Measurements from ENCODE around the gene APEH.
"Not testable (repeated sequence)": the region's sequence is repeated elsewhere in the genome, so short reads cannot be mapped to it uniquely, and the experiment has no call there.

APEH gene

DNA sequence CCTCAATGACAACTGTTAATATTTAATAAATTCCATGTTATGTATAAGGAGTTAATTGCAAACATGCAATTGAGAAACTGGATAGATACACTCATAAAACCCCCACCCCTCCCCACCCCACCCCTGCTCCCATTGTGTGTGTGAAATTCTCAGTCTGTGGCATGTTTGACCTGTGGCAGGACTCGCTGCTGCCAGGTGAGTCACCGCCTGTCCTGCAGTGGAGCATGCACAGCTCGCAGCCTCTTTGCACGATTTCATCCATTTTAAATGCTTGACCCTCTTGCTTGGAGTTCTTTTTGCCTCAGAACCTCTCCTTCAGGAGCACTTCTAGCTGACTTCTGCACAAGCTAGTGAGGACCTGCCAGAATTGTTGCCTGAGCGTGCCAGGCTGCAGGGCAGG is 5.3 kb upstream of the APEH start:
- peak; percentile 54 for DNase-seq (ENCODE audit: low spot score)

DNA sequence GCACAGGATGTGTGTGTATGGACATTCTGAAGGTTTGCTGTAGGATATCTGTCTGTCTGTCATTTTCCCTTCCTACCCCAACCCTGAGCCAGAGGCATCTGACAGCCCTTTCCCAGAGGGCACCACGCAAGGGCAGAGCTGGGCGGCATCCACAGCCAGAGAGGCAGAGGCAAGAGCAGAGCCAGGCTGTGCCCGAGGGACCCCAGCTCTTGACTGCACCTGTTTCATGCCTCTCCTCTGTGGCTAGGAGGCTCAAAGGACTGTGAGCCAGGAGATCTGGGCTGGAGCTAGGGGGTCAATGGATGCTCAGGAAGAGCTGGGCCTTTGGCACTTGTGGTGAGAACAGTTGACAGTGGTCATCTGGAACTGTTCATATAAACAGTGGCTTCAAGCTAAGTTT is 4.8 kb upstream of the APEH start:
- DNase-seq (ENCODE audit: low spot score), result no peak

DNA sequence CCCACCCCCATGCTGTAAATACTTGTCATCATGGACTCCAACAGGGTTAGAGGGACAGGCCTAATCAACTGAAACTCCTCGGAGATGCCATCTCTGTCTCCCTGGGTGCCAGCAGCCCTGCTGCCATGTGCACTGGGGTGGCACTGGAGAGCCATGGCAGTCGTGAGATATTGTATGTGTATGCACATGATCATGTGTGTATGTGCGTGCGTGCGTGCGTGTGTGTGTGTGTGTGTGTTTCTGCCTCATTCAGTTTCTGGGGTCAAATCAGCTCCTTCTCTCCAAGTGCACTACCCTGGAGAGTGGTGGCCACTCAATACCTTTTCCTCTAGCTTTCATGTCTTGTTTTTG is 3.2 kb upstream of the APEH start:
- no peak for DNase-seq (ENCODE audit: low spot score)

DNA sequence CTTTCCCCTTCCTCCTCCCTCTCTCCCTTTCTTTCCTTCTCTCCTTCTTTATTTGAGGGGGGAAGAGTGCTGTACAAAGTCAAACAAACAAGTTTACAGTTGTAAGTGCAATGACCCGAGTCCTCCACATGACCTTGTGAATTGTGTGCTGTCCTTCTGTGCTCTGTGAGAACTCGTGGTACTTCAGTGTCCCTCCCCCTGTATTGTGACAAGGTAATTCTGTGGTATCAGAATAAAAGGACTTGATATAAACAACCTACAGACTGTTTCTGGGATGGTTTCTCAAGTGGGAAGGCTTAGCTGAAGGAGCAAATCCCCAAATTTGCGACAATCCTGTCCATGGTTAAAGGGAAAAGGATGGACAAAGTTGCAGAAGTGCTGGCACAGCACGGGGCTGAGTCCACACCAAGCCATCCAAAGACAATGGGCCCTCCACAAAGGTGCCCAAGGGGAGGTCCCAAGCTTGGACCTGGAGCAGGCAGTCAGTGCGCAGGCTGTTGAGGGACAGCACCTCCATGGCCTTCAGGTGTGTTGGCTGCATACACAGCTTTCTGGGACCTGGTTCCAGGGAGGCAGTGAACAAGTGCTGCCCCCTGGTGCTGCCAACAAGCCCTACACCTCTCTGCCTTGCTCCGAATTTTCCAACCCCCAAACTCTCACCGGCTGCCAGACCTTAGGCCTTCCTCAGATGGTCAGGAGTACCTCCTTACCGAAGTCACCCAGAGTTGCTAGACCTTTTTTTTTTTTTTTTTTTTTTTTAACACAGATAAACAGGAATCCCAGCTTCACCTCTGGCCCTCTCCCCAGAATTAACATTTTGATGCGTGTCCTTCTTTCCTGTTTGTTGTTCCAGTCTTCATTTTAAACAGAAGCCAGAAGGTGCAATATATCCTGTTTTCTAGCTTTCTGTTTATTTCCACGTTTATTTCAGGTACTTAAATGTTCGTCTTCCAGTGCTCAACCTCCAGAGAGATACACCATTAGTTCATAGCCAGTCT is 2.6 kb upstream of the APEH start:
- DNase-seq (ENCODE audit: low spot score), result peak; percentile 75

DNA sequence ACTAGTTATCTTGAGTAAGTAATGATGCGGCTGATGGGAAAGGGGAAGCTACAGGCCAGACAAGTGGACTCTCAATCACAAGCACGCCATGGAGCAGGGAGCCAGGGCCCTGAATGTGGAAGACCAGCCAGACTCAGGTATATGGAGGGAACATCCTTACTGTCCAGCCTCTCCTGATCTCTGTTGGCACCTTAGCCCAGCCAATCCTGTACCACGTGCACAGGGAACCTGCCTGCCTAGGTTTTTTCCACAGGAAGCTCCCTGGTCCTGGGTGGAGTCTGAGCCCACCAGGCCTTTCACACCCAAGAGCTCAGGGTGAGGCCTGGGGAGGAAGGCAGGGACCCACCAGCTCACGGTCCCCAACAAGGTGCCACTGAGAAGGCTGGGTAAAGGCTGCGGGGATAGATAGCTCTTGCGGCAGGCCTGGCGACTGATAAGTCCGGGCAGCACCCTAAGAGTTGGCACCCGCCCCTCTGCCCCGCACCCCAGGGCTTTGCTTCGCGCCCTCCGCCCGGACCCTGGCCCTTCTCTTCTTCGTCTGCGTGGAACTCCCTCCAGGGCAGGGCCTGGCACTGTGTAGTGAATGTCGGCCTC is 933 bp upstream of the APEH start:
- peak; percentile 79 for DNase-seq (ENCODE audit: low spot score)

DNA sequence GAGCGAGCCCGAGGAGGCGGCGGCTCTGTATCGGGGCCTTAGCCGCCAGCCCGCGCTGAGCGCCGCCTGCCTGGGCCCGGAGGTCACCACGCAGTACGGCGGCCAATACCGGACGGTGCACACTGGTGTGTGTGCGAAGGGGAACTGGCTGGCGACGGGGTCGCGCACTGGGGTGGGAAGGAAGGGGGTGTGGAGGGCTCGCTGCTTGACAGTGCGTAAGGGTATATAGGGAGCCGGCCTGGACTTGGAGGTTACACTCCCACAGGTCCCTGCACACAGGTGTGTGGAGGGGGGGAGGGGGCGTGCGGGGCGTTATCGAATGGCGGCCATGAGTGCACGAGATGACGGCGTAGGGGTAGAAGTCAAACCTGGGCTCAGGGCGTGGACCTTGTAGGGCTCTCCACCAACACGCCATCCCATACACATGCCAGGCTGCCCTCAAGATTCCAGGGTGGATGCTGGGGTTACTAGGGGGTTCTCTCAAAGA is 389 bp downstream of the APEH start:
- no peak for DNase-seq (ENCODE audit: low spot score)

DNA sequence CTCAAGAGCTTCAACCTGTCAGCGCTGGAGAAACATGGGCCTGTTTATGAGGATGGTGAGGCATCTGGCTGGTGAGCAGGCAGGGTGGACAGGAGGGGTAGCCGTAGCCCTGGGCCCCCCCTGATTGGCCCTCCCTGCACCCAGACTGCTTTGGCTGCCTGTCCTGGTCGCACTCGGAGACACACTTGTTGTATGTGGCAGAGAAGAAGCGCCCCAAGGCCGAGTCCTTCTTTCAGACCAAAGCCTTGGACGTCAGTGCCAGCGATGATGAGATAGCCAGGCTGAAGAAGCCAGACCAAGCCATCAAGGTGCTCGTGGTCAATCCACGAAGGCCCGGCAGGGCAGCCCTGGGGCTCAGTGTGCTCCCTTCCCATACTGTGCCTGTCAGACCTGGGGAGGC is 1.8 kb downstream of the APEH start:
- no peak for DNase-seq (ENCODE audit: low spot score)

DNA sequence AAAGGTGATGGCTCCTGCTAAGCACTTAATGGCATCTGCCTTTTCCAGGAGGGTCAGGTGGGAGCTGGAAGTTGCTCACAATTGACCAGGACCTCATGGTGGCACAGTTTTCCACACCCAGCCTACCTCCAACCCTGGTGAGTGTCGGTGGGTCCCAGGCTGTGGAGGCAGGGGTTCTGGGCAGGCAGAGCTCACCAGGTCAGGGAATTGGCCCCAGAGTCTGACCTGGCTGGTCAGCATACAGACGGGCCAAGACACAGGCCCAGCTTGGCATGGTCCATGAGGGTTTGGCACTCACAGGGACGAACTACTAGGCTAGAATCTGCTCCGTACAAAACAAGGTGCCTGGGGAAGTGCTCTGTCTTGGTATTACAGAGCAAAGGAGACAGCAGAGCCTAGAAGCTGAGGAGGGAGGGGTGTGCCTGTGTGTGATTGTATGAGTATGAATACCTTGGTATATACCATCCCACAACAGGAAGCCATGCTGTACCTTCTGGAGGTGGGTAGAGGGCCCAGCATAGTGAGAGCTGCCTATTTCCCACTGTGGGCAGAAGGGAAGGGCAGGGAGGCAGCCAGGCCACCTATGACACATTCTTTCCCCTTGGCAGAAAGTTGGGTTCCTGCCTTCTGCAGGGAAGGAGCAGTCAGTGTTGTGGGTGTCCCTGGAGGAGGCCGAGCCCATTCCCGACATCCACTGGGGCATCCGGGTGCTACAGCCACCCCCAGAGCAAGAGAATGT is 6.5 kb downstream of the APEH start:
- DNase-seq (ENCODE audit: low spot score), result no peak

DNA sequence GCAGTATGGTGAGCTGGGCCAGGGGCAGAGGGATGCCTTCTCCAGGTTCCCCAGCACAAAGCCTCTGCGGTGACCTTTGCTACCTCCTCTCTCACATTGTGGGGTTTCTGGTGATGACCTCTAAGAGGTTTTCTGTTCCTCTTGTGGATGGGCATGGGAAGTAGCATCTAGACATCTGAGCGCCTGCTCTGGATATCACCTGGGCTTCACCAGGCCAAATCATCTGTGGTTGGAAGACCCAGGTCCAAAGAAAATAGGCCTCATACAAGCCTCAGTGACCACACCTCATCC is 7.0 kb downstream of the APEH start:
- no peak for DNase-seq (ENCODE audit: low spot score)

DNA sequence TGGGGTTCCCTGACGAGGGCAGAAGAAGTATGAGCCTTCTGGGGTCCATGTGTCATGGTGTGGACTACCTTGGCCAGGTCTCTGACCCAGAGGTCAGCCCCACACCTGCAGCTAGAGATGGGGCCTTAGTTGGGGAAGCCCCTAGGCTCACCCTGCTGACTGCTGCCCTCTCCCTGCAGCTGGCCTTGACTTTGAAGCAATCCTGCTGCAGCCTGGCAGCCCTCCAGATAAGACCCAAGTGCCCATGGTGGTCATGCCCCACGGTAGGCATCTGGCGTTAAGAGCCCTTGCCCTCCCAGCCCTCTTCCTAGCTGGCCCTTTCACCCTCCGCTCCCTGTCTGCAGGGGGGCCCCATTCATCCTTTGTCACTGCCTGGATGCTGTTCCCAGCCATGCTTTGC is 7.4 kb downstream of the APEH start:
- no peak for DNase-seq (ENCODE audit: low spot score)

DNA sequence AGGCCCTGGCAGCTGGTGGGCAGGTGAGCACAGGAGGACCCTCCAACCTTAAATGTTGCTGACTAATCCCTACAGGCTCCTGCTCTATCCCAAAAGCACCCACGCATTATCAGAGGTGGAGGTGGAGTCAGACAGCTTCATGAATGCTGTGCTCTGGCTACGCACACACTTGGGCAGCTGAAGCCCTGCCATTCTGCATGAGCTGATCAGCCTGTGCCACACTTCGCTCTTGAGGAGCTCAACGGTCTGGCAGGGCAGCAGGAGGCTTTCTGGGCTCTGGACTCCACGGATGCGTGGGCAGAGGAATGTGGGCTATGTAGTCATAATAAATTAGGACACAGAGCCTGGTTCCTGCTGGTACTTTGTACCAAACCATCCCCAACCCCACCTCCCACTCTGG is 9.0 kb downstream of the APEH start:
- no peak for DNase-seq (ENCODE audit: low spot score)

DNA sequence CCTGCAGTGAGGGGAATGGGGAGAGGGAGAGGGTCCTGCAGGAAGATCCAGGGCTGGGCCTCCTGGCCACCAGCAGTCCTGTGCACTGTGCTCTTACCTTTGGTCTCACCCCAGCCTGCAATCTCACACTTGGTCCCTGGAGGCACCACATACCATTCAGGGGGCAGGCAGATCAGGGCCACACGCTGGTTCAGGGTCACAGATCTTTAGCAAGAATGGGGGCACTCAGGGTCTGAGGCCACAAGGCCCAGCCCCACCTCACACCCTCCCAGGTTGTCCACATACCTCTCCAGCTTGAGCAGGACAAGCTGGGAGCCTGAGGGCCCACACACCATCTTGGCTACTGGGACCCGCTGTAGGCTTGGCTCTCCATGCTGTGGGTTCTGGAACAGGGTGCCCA is 10.3 kb downstream of the APEH start:
- not testable (repeated sequence) for DNase-seq (ENCODE audit: low spot score)

DNA sequence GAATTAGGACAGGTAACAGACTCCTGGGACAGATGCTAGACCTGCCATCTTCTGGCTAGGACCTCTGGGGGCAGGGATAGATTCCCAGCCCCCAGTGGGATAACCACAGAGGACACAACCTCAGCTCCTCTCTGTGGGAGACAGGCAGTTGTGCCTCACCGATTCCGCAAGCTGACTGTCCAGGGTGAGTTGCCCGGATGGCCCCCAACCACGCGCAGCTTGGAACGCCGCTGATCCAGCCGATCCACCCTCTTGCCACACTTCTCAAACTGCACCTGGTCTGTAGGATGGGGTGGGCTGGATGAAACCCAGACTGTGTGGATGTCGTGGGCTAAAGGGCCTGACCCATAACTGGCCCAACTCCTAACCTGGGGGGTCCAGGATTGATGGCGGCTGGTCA is 11.0 kb downstream of the APEH start:
- not testable (repeated sequence) for DNase-seq (ENCODE audit: low spot score)

DNA sequence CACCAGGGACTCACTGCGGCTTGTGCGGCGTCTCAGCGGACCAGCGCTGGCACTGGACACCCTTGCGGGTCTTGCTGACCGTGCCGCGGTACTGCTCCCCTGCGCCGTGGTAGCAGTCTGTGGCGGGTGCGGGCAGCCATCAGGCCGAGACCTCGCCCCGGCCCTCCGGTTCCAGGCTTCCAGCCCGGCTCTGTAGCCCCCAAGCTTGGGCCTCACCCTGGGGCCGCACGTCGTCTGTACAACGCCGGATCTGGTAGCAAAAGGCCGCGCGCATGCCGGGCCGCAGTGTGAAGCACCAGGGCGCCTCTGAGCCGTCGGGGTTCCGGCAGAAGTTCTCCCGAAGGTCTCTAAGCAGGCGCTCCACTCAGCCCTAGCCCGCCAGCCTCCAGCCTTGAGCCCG is 11.7 kb downstream of the APEH start:
- DNase-seq (ENCODE audit: low spot score), result not testable (repeated sequence)

DNA sequence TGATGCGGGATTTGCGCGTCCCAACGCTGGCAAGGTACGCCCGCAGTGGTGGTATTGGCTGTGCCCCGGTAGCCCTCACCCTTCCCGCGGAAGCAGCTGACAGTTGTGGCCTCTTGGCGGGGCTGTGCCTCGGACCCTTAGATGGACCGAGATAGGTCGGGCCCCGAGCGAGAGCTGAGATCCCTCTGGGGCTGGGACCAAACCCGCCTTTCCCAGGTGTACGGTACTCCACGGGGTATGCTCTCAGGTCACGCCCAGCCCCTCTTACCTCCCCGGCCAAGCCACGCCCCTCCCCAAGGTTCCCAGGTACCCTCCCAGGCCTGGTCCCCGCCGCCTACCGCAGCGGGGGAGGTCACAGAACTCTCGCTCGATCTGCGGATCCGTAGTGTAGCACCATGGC is 12.2 kb downstream of the APEH start:
- peak; percentile 64 for DNase-seq (ENCODE audit: low spot score)

DNA sequence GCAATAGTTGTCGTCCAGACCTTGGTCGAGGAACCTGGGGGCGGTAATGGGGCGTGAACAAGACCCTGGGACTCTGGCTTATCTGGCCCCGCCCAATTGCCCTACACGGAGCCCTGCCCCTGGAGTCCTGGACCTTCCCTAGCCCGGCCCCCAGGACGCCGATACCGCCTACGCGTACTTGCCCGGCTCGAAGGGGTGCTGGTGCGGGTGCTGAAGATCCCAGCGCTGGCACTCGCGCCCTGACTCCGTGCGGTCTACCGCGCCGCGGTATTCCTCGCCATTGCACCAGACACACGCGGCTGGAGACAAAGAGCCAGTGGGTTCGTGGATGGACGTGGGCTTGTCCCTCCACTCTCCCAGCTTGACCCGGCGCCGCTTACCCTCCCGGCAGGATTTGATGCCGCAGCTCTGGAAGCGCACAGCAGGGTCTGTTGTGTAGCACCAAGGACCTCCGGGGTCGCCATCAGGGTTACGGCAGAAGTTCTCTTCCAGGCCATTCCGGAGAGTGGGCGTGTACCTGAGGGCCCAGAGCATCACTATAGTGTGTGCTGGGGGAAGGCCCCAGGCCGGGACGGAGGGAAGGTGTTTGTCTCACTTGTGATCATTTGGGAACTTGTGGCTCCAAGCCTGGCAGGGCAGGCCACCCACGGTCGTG is 12.7 kb downstream of the APEH start:
- peak; percentile 82 for DNase-seq (ENCODE audit: low spot score)

DNA sequence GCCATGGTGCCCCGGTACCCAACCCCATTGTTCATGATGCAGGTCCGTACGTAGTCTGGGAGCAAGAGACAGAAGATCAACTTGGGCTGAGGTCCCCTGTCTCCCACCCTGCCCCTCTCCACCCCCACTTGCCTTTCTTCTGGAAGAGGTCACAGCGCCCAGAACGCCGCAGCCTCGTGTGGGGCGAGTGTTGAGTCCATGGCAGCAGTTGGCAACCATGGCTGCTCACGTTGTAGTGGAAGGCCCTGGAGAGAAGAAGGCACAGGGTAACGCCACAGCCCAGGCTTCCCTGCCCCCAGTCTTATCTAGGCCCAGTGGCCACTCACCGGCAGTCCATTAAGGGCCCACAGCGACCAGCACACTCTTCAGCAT is 13.3 kb downstream of the APEH start:
- DNase-seq (ENCODE audit: low spot score), result not testable (repeated sequence)

DNA sequence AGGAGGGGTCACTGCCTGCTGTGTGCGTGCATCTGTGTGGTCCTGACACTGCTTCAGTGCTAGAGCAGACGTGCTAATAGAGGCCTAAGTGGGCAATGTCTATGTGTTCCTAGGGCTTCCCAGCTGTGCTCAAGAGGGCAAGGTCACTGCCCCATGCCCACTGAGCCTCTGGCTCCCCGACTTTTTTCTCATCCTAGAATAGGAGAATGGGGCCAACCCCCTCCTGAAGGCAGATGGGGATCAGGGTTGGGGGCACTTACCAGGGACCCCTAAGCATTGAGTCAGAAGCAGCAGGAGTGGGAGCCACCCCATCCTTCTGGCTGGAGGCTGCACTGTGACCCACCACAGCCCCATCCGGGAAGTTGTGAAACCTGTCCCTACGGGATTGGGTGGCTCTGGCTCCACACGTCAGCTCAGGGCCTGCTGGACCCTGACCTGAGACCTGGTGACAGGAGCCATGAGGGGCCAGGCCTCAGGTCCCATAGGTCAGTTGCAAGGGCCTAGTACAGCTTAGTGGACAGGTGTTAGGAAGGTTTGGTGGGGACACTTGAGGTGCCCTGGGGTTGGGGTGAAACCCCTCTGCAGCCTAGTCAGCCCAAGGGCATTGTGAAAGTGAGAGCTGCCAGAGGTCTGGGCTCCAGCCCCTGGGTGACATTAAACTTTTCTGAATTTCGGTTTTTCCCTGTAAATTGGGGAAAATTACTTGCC is 14.3 kb downstream of the APEH start:
- not testable (repeated sequence) for DNase-seq (ENCODE audit: low spot score)

DNA sequence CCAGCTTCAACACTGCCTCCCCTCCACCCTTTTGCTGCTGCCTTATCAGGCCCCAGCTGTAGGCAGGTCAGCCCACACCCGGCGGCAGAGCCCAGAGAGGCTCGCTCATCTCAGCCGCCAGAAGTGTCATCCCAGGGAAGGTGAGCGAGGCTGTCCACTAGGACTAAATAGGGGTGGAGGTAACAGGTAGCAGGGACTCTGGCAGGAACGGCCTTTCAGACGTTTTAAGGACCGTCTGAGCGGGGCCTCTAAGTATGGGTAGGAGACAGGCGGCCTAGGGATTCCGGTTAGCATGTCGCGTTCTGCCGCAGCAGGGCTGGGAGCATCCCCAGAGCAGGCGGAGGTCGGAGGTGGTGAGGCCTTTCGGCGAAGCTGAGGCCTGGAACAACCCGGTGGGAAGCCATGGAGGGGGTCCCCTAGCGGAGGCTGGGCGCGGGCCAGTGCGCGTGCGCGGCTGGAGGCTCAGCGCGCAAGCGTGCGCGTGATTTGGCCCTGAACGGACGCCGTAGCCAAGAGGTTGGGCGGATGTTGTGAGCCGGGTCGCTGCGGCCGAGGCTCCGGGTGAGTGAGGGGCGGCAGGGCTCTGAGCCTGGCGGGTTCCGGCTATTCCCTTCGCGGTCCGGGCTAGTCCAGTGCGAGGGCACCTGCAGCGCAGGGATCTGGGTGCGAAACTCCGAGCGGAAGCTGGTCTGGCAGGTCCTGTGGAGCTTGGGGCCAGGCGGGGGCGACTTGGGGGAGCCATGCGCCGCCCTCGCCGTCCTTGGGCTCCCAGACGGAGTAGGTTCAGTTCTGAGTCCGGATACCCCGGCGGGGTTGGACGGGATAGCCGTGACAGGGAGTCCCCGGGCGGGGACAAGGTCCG is 15.1 kb downstream of the APEH start, which contains the start of the genes MST1 and RNF123:
Gene MST1 (minus strand): TSS at position 429 of the 862 bp plus-strand sequence. CDS start 783 bp downstream, outside the sequence.
Gene RNF123 (plus strand): TSS at position 512 of the 862 bp plus-strand sequence. CDS start 1,609 bp downstream, outside the sequence.
- peak; percentile 77 for DNase-seq (ENCODE audit: low spot score)

DNA sequence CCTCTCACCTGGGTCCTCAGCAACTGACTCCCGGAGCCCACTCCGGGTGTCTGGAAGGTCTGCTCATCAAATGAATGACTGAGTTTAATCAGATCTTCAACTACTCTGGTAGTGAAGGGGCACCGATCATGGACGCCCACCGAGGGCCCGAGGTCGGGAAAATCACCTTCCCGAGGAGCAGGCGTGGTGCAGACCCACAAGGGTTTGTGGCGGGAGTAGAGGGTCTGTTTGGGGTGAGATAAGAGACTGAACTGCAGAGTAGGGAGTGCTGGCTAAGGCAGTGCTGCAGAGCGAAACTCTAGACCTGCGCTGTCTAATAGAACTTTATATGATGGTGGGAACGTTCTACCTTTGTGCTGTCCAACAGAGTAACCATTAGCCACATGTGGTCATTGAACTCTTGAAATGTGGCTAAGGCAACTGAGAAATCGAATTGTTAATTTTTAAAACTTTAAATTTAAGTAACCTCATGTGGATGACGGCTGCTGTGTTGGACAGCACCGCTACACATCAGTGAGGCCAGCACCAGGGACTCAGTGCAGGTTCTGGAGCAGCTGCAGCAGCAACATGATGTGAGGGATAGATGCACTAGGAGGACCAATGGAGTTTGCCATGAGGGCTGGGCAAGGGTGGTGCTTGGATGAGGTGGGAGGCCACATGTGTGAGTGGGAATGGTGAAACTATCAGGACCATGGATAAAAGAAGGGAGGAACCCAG is 15.9 kb downstream of the APEH start:
- DNase-seq (ENCODE audit: low spot score), result not testable (repeated sequence)

Data from SW480 (cell line).